ENCODE measurements around the gene AKAP5. TPM values are rescaled to one million over a fixed set of nuclear protein-coding genes. Genes with fewer than 3 reads are reported as not detected.

AKAP5 gene
- total and polyA plus RNA-seq, 9 of the 15 experiments (the other 6 are each of a cell fraction or from before 2014, with no cell fraction given): 0.06 to 0.94 (median 0.34) TPM

GRCh38 chr14:64502456-64502855 lies 37.2 kb downstream of the AKAP5 start:
- peak overlapping the region; percentile 91; the same call in 1 of the 3 replicates for H3K27ac ChIP-seq (ENCODE audit: extremely low read depth, low read depth, low read length)
- BruUV-seq (replicated peaks): no TSS peak
- H3K9me1 ChIP-seq (ENCODE audit: control insufficient read depth, insufficient read depth, low read length): no peaks in the 10 kb centered on the region
- ATAC-seq (no peak), FAIRE-seq (no peak), DNase-seq (ENCODE audit: extremely low read depth in 1 of 4, low spot score in 3 of 4) (no peak)
- no peaks in the 10 kb centered on the region for H3K27me3 ChIP-seq (ENCODE audit: control insufficient read depth in 2 of 2, insufficient read depth in 2 of 2, low read length in 2 of 2)
- H3K4me3 ChIP-seq: peak overlapping the region; percentile 64
- in situ Hi-C loops (cut with MboI) (no loop called here), intact Hi-C loops (cut with micrococcal nuclease) (no loop called here)
- ChIA-PET POLR2A (interaction anchor here (1.0 kb wide), 1 partner anchor 134 kb away, joined by 4 read pairs; no protein-coding TSS in a partner anchor), CTCF (ENCODE audit: low intra/inter-chr PET ratio) (no interaction called here)
- H3K9ac ChIP-seq (ENCODE audit: insufficient read depth in 1 of 2, low read depth in 2 of 2, low read length in 2 of 2): peak overlapping the region; percentile 85 to 89; a peak in 3 of 4 replicates
- peaks cover 25 to 29% of the 10 kb centered on the region in 2 experiments for H3K4me1 ChIP-seq (replicated peaks in 1 of 2; ENCODE audit: control insufficient read depth in 2 of 2, insufficient read depth in 2 of 2, low read length in 2 of 2)
- H4K20me1 ChIP-seq (replicated peaks; ENCODE audit: control insufficient read depth, insufficient read depth, low read length): no peaks in the 10 kb centered on the region
- H3K9me3 ChIP-seq (replicated peaks; ENCODE audit: control insufficient read depth, insufficient read depth, low read depth, low read length): no peaks in the 10 kb centered on the region
- H3K36me3 ChIP-seq (ENCODE audit: control insufficient read depth, insufficient read depth, low read length): no peaks in the 10 kb centered on the region; the same call in 2 of the 3 replicates
- WGBS (ENCODE audit: insufficient coverage, low coverage, missing lambda C conversion rate): 56% methylated on average over 5 of the region's 6 CpGs
- no peak for TF ChIP-seq XRCC3 (IDR thresholded peaks at IDR 0.05)
- 0 out of 2 replicates have a peak overlapping the region, but pooled peaks have one; percentile 90 for H2AFZ ChIP-seq (ENCODE audit: low read depth, low read length)
- H3K4me2 ChIP-seq (ENCODE audit: insufficient read depth, low read length): peak overlapping the region; percentile 78
- peaks cover 36% of the 10 kb centered on the region for H3K79me2 ChIP-seq (ENCODE audit: control insufficient read depth, insufficient read depth, low read length)

- no TSS peak for BruUV-seq (replicated peaks)
- peak overlapping the region; percentile 91 for H3K27ac ChIP-seq (ENCODE audit: extremely low read depth, low read depth, low read length)
- peaks cover 25 to 34% of the 10 kb centered on the region in 2 experiments for H3K4me1 ChIP-seq (replicated peaks in 1 of 2; ENCODE audit: control insufficient read depth in 2 of 2, insufficient read depth in 2 of 2, low read length in 2 of 2)
- ATAC-seq (peak; percentile 0; the same call in 2 of the 3 replicates), DNase-seq (ENCODE audit: extremely low read depth in 1 of 4, low spot score in 3 of 4) (peak in 2 of 4 experiments; percentile 18 to 57), FAIRE-seq (peak; percentile 80)
- H3K9me3 ChIP-seq (replicated peaks; ENCODE audit: control insufficient read depth, insufficient read depth, low read depth, low read length): no peaks in the 10 kb centered on the region
- peaks cover 41% of the 10 kb centered on the region for H3K79me2 ChIP-seq (ENCODE audit: control insufficient read depth, insufficient read depth, low read length)
- H4K20me1 ChIP-seq (replicated peaks; ENCODE audit: control insufficient read depth, insufficient read depth, low read length): no peaks in the 10 kb centered on the region
- in situ Hi-C loops (cut with MboI) (no loop called here), intact Hi-C loops (cut with micrococcal nuclease) (no loop called here)
- 1% methylated on average over 23 of the region's 29 CpGs for WGBS (ENCODE audit: insufficient coverage, low coverage, missing lambda C conversion rate)
- H3K9me1 ChIP-seq (ENCODE audit: control insufficient read depth, insufficient read depth, low read length): no peaks in the 10 kb centered on the region
- peak overlapping the region; percentile 64 for H3K4me3 ChIP-seq
- peak overlapping the region; percentile 85 to 89 for H3K9ac ChIP-seq (ENCODE audit: insufficient read depth in 1 of 2, low read depth in 2 of 2, low read length in 2 of 2)
- H3K27me3 ChIP-seq (ENCODE audit: control insufficient read depth in 2 of 2, insufficient read depth in 2 of 2, low read length in 2 of 2): no peaks in the 10 kb centered on the region
- H3K36me3 ChIP-seq (ENCODE audit: control insufficient read depth, insufficient read depth, low read length): no peaks in the 10 kb centered on the region; the same call in 2 of the 3 replicates
- CTCF ChIA-PET (ENCODE audit: low intra/inter-chr PET ratio): no interaction called here
- H2AFZ ChIP-seq (ENCODE audit: low read depth, low read length): peak overlapping the region; percentile 90
- POLR2A ChIA-PET: interaction anchor here (0.6 to 1.0 kb wide), 2 partner anchors 8 to 48 kb away, joined by 3 read pairs; no protein-coding TSS in a partner anchor
- H3K4me2 ChIP-seq (ENCODE audit: insufficient read depth, low read length): peak overlapping the region; percentile 78
- peak; percentile 5; the same call in 1 of the 2 replicates for TF ChIP-seq NFIC (IDR thresholded peaks at IDR 0.05)
- peak; percentile 79 for TF ChIP-seq CBFA2T3 (IDR thresholded peaks at IDR 0.05)
- no peak for TF ChIP-seq TEAD1 (CRISPR knock-in tag; IDR thresholded peaks at IDR 0.05)
- TF ChIP-seq ARID1B (IDR thresholded peaks at IDR 0.05): peak; percentile 70
- TF ChIP-seq ZBTB9 (CRISPR knock-in tag; IDR thresholded peaks at IDR 0.05): no peak
- TF ChIP-seq CBFA2T2 (conservative IDR thresholded peaks at IDR 0.05): peak; percentile 65
- peak; percentile 41; the same call in 1 of the 2 replicates for TF ChIP-seq TCF3 (CRISPR knock-in tag; IDR thresholded peaks at IDR 0.05)
- TF ChIP-seq, protein P1, sequence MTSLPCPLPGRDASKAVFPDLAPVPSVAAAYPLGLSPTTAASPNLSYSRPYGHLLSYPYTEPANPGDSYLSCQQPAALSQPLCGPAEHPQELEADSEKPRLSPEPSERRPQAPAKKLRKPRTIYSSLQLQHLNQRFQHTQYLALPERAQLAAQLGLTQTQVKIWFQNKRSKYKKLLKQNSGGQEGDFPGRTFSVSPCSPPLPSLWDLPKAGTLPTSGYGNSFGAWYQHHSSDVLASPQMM (CRISPR knock-in tag; IDR thresholded peaks at IDR 0.05): no peak
- TF ChIP-seq TEAD4 (IDR thresholded peaks at IDR 0.05; ENCODE audit: low read length): peak; percentile 61; the same call in 1 of the 2 replicates
- no peak for TF ChIP-seq TEAD4 (CRISPR knock-in tag; IDR thresholded peaks at IDR 0.05; ENCODE audit: borderline replicate concordance)
- TF ChIP-seq KDM2B (CRISPR knock-in tag; IDR thresholded peaks at IDR 0.05): no peak
- peak; percentile 25 for TF ChIP-seq HDAC3 (IDR thresholded peaks at IDR 0.05; ENCODE audit: borderline replicate concordance, partially characterized antibody)
- 0 out of 2 replicates have a peak, but pooled peaks have one; percentile 20 for TF ChIP-seq FOXM1 (IDR thresholded peaks at IDR 0.05; ENCODE audit: low read depth)
- TF ChIP-seq FOXM1 (CRISPR knock-in tag; IDR thresholded peaks at IDR 0.05; ENCODE audit: low read depth): no peak
- peak; percentile 39; the same call in 1 of the 2 replicates for TF ChIP-seq NCOR1 (IDR thresholded peaks at IDR 0.05)
Observed at GRCh38 chr14:64502887-64503433, 37.7 kb downstream of the AKAP5 start.

Data from K562 (cell line).